Natural killer cell (primary cell): ENCODE results near the gene SPAG9. TPM values are rescaled to one million over a fixed set of nuclear protein-coding genes. Genes with fewer than 3 reads are reported as not detected.

Experiments used
- ATAC-seq, 3 donors: fragments of 150-1000 bp in 2 of 3; fragments of 200-7000 bp in 1 of 3; cut with Tn5 transposase; 1 replicate in 1 of 3; 2 replicates in 2 of 3; pipeline ENCODE4 v1.10.0; 2021; ENCODE audit warnings: mild to moderate bottlenecking in 2 of 3, moderate library complexity in 2 of 3
- DNase-seq, 2 donors: peaks; one replicate each; pipeline versions ENCODE4 v3.0.0 to v3.0.0-alpha.2; 2013 to 2021; ENCODE audit warnings: mixed read lengths in 1 of 2
- H3K27ac ChIP-seq: one replicate; pipeline ENCODE4 v1.5.1; 2013; ENCODE audit warnings: mild to moderate bottlenecking, low read length
- H3K27me3 ChIP-seq: one replicate; pipeline ENCODE4 v1.6.1; 2013; ENCODE audit warnings: low read length; ENCODE audit not compliant: control insufficient read depth, insufficient read depth
- H3K36me3 ChIP-seq: one replicate; pipeline ENCODE4 v1.6.1; 2013; ENCODE audit warnings: low read length; ENCODE audit not compliant: control insufficient read depth, insufficient read depth
- H3K4me1 ChIP-seq: one replicate; pipeline ENCODE4 v1.6.1; 2013; ENCODE audit warnings: low read length; ENCODE audit not compliant: control insufficient read depth, insufficient read depth
- H3K4me3 ChIP-seq: one replicate; pipeline ENCODE4 v1.5.1; 2013; ENCODE audit warnings: low read length
- H3K9me3 ChIP-seq: one replicate; pipeline ENCODE4 v1.6.1; 2013; ENCODE audit warnings: low read length; ENCODE audit not compliant: control insufficient read depth, insufficient read depth
- H3K27ac Mint-ChIP-seq, 2 donors: one replicate each; pipeline ENCODE4 v1.8.0; 2022; ENCODE audit warnings: mild to moderate bottlenecking in 2 of 2, mixed read lengths in 2 of 2, moderate library complexity in 1 of 2
- H3K27me3 Mint-ChIP-seq, 2 donors: one replicate each; pipeline ENCODE4 v1.8.0; 2022; ENCODE audit warnings: low read depth in 2 of 2, mixed read lengths in 2 of 2
- H3K36me3 Mint-ChIP-seq: one replicate; pipeline ENCODE4 v1.8.0; 2022; ENCODE audit warnings: mixed read lengths
- H3K4me1 Mint-ChIP-seq, 2 donors: one replicate each; pipeline ENCODE4 v1.8.0; 2022; ENCODE audit warnings: mixed read lengths in 2 of 2
- H3K4me3 Mint-ChIP-seq: one replicate; pipeline ENCODE4 v1.8.0; 2022; ENCODE audit warnings: mild to moderate bottlenecking, moderate library complexity, mixed read lengths
- H3K9me3 Mint-ChIP-seq, 2 donors: one replicate each; pipeline ENCODE4 v1.8.0; 2022; ENCODE audit warnings: mixed read lengths in 2 of 2
- CTCF ChIP-seq: fragments of 200-600 bp; IDR thresholded peaks from one replicate; pipeline ENCODE4 v1.8.0; 2022; ENCODE audit warnings: antibody characterized with exemption
- WGBS: methylation state at CpG from one replicate; pipeline ENCODE4 v1.1.7; 2013; ENCODE audit warnings: missing lambda C conversion rate; ENCODE audit not compliant: insufficient coverage; 5-methylcytosine and 5-hydroxymethylcytosine counted together
- intact Hi-C: fragments of 100-400 bp; cut with micrococcal nuclease; formaldehyde crosslinking; loops from one replicate; pipeline ENCODE4 v1.14.2; 2022
- total RNA-seq, 4 donors: library from RNA; stranded (reverse); fragments of 120-200 nt in 1 of 4; gene quantifications; one replicate each; pipeline versions ENCODE4 v1.2.3 to v1.2.4, GENCODE V29; 2013 to 2022

SPAG9 gene
- total RNA-seq, 3 donors from 2014 or later (not counting 1 experiment from before 2014, with no cell fraction given): 78.1 to 91.7 (median 90.3) TPM

DNA sequence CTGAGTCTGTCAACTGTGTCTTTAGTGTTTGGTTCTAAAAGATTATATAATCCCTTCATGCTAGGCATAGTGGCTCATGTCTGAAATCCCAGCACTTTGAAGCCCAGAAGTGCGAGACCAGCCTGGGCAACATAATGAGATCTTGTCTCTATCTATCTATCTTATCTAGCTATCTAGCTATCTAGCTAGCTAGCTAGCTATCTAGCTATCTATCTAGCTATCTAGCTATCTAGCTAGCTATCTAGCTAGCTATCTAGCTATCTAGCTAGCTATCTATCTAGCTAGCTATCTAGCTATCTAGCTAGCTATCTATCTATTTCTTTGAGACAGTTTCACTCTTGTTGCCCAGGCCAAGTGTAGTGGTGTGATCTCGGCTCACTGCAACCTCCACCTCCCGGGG, 43.8 kb downstream of the SPAG9 start:
- H3K4me3 Mint-ChIP-seq: no peak overlapping the region
- TF ChIP-seq CTCF: no peak
- no peaks in the 10 kb centered on the region for H3K9me3 Mint-ChIP-seq
- peaks cover 17% of the 10 kb centered on the region for H3K36me3 ChIP-seq
- no peaks in the 10 kb centered on the region for H3K4me1 ChIP-seq
- no peaks in the 10 kb centered on the region for H3K27me3 ChIP-seq
- no peak overlapping the region for H3K4me3 ChIP-seq
- H3K36me3 Mint-ChIP-seq: no peaks in the 10 kb centered on the region
- no peak overlapping the region for H3K27ac Mint-ChIP-seq
- ATAC-seq (no peak), DNase-seq (no peak)
- no peaks in the 10 kb centered on the region for H3K27me3 Mint-ChIP-seq
- no peaks in the 10 kb centered on the region for H3K9me3 ChIP-seq
- intact Hi-C loops: no loop called here
- 98% methylated on average over 3 of the region's 3 CpGs for WGBS
- H3K27ac ChIP-seq: no peak overlapping the region
- peaks cover 5 to 19% of the 10 kb centered on the region in 2 donors for H3K4me1 Mint-ChIP-seq

GRCh38 chr17:51071556-51071955, 49.1 kb downstream of the SPAG9 start:
- Mint-ChIP-seq H3K36me3 (no peaks in the 10 kb centered on the region), H3K4me1 (peaks cover 19 to 20% of the 10 kb centered on the region in 2 donors), H3K27ac (no peak overlapping the region), H3K27me3 (no peaks in the 10 kb centered on the region), H3K9me3 (no peaks in the 10 kb centered on the region), H3K4me3 (no peak overlapping the region)
- H3K4me1 ChIP-seq: no peaks in the 10 kb centered on the region
- TF ChIP-seq CTCF: no peak
- no peak for DNase-seq
- no peak for ATAC-seq
- H3K9me3 ChIP-seq: no peaks in the 10 kb centered on the region
- H3K27me3 ChIP-seq: no peaks in the 10 kb centered on the region
- no peaks in the 10 kb centered on the region for H3K36me3 ChIP-seq
- no peak overlapping the region for H3K27ac ChIP-seq
- H3K4me3 ChIP-seq: no peak overlapping the region
- intact Hi-C loops: no loop called here

DNA sequence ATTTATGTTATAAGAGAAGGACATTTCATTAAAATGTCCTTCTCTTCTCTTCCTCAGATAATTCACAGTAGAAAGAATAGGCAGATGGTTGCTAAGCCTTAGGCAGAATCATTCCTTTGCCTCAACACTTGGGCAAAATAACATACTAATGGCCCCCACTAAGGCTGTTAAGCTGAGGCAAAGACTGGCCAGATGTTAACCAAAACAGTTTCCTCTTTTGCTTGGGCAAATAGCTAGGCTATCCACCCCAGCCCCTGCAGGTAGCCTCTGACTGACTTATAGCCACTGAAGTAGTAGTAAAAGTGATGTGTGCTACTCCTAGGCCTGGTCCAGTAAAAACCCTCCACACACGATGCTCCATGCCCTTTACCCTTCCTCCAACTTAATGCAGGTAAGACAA, 55.2 kb downstream of the SPAG9 start:
- 88% methylated on average over 1 of the region's 1 CpG for WGBS
- Histone ChIP-seq H3K9me3 (no peaks in the 10 kb centered on the region), H3K27me3 (no peaks in the 10 kb centered on the region), H3K4me1 (no peaks in the 10 kb centered on the region), H3K27ac (no peak overlapping the region), H3K4me3 (no peak overlapping the region), H3K36me3 (no peaks in the 10 kb centered on the region)
- intact Hi-C loops: no loop called here
- no peak for DNase-seq
- H3K9me3 Mint-ChIP-seq: no peaks in the 10 kb centered on the region
- H3K27ac Mint-ChIP-seq: no peak overlapping the region
- H3K4me1 Mint-ChIP-seq: peaks cover 24 to 35% of the 10 kb centered on the region in 2 donors
- H3K27me3 Mint-ChIP-seq: no peaks in the 10 kb centered on the region
- H3K4me3 Mint-ChIP-seq: no peak overlapping the region
- TF ChIP-seq CTCF: no peak
- ATAC-seq: no peak
- no peaks in the 10 kb centered on the region for H3K36me3 Mint-ChIP-seq

- no peaks in the 10 kb centered on the region for H3K9me3 Mint-ChIP-seq
- H3K4me1 Mint-ChIP-seq: peaks cover 15 to 39% of the 10 kb centered on the region in 2 donors
These were observed 56.5 kb downstream of the SPAG9 start for GRCh38 chr17:51064061-51064735.

More at GRCh38 chr17:51064061-51064735, 56.5 kb downstream of the SPAG9 start:
- Histone ChIP-seq H3K27ac (no peak overlapping the region), H3K4me3 (no peak overlapping the region), H3K9me3 (no peaks in the 10 kb centered on the region), H3K4me1 (no peaks in the 10 kb centered on the region), H3K36me3 (no peaks in the 10 kb centered on the region), H3K27me3 (no peaks in the 10 kb centered on the region)
- H3K27me3 Mint-ChIP-seq: no peaks in the 10 kb centered on the region
- H3K27ac Mint-ChIP-seq: no peak overlapping the region
- ATAC-seq (no peak), DNase-seq (no peak)
- no peaks in the 10 kb centered on the region for H3K36me3 Mint-ChIP-seq
- no CpG with 5 or more reads among the region's 1 CpG for WGBS
- H3K4me3 Mint-ChIP-seq: no peak overlapping the region
- no peak for TF ChIP-seq CTCF
- intact Hi-C loops: no loop called here
